Loucy (cell line): ENCODE results near the gene SP110.
"Not testable (repeated sequence)": the region's sequence is repeated elsewhere in the genome, so short reads cannot be mapped to it uniquely, and the experiment has no call there.

Experiments
- H2AFZ ChIP-seq: fragments of 200-600 bp; sonication (generic); 2 replicates; pipeline ENCODE4 v1.6.0; 2016; ENCODE audit warnings: antibody characterized with exemption, mild to moderate bottlenecking, low read length, moderate library complexity
- H3F3A ChIP-seq: fragments of 200-600 bp; 2 replicates; pipeline ENCODE4 v1.6.0; 2016; ENCODE audit warnings: antibody characterized with exemption, low read depth, mild to moderate bottlenecking
- H3K27me3 ChIP-seq: fragments of 200-600 bp; sonication (generic); 2 replicates; pipeline ENCODE4 v1.6.1; 2014; ENCODE audit warnings: low read length, mild to moderate bottlenecking; ENCODE audit not compliant: insufficient read depth, poor library complexity, severe bottlenecking
- H3K36me3 ChIP-seq: fragments of 200-600 bp; sonication (generic); 2 replicates; pipeline ENCODE4 v1.6.1; 2016; ENCODE audit warnings: low read length; ENCODE audit not compliant: insufficient read depth
- H3K4me1 ChIP-seq: fragments of 200-600 bp; sonication (generic); 2 replicates; pipeline ENCODE4 v1.5.1; 2014; ENCODE audit warnings: low read length, mild to moderate bottlenecking; ENCODE audit not compliant: insufficient read depth, poor library complexity, severe bottlenecking
- H3K4me2 ChIP-seq: fragments of 200-600 bp; sonication (generic); 2 replicates; pipeline ENCODE4 v1.6.0; 2014; ENCODE audit warnings: antibody characterized with exemption, low read length, low read depth, mild to moderate bottlenecking; ENCODE audit not compliant: poor library complexity, severe bottlenecking
- H3K4me3 ChIP-seq: fragments of 200-600 bp; sonication (generic); 2 replicates; pipeline ENCODE4 v1.5.1; 2014; ENCODE audit warnings: low read length, mild to moderate bottlenecking, mixed read lengths; ENCODE audit not compliant: poor library complexity, severe bottlenecking
- H3K79me2 ChIP-seq: fragments of 200-600 bp; sonication (generic); 2 replicates; pipeline ENCODE4 v1.6.1; 2014; ENCODE audit warnings: low read length; ENCODE audit not compliant: insufficient read depth
- H3K9ac ChIP-seq: fragments of 200-600 bp; sonication (generic); 2 replicates; pipeline ENCODE4 v1.6.0; 2014; ENCODE audit warnings: mild to moderate bottlenecking, low read depth, low read length, moderate library complexity; ENCODE audit not compliant: poor library complexity, severe bottlenecking
- H3K9me2 ChIP-seq: fragments of 200-600 bp; sonication (generic); replicated peaks from 2 replicates; pipeline ENCODE4 v1.6.1; 2016; ENCODE audit warnings: low read depth, low read length, mixed read lengths
- H3K9me3 ChIP-seq: fragments of 200-600 bp; sonication (generic); 2 replicates; pipeline ENCODE4 v1.6.1; 2014; ENCODE audit warnings: mild to moderate bottlenecking, antibody characterized with exemption, low read length, low read depth; ENCODE audit not compliant: insufficient read depth
- H4K20me1 ChIP-seq: fragments of 200-600 bp; sonication (generic); 2 replicates; pipeline ENCODE4 v1.6.0; 2014; ENCODE audit warnings: antibody characterized with exemption, low read length, mild to moderate bottlenecking; ENCODE audit not compliant: insufficient read depth, poor library complexity, severe bottlenecking
- CTCF ChIP-seq: fragments of 200-600 bp; sonication (generic); conservative IDR thresholded peaks from 2 replicates; pipeline ENCODE4 v1.5.1; 2014; ENCODE audit warnings: mild to moderate bottlenecking, antibody characterized with exemption, low read length
- EZH2phosphoT487 ChIP-seq: fragments of 200-600 bp; IDR thresholded peaks from 2 replicates; pipeline ENCODE4 v1.6.1; 2018; ENCODE audit warnings: antibody characterized with exemption, mild to moderate bottlenecking, moderate library complexity, borderline replicate concordance

Gene SP110

GRCh38 chr2:230226051-230226551 is 6.3 kb upstream of the SP110 start:
- H3K79me2 ChIP-seq, result no peaks in the 10 kb centered on the region
- no peak for TF ChIP-seq EZH2phosphoT487
- no peak for TF ChIP-seq CTCF
- H3K36me3 ChIP-seq, result no peaks in the 10 kb centered on the region
- H3K27me3 ChIP-seq, result no peaks in the 10 kb centered on the region
- H3K4me1 ChIP-seq, result no peaks in the 10 kb centered on the region
- H3K4me2 ChIP-seq, result no peak overlapping the region
- H3K4me3 ChIP-seq, result no peak overlapping the region
- no peaks in the 10 kb centered on the region for H3K9me2 ChIP-seq
- no peak overlapping the region for H3K9ac ChIP-seq
- no peaks in the 10 kb centered on the region for H3F3A ChIP-seq
- H3K9me3 ChIP-seq, result peaks cover 13% of the 10 kb centered on the region
- no peak overlapping the region for H2AFZ ChIP-seq
- H4K20me1 ChIP-seq, result no peaks in the 10 kb centered on the region

GRCh38 chr2:230225486-230225885 is 5.7 kb upstream of the SP110 start, which contains the start of gene SP140:
Gene SP140, plus strand, starts transcription at chr2:230225736. Its CDS starts 109 bp downstream, at chr2:230225845.
- Histone ChIP-seq H3K9me2 (no peaks in the 10 kb centered on the region), H3K9me3 (peaks cover 7% of the 10 kb centered on the region), H4K20me1 (no peaks in the 10 kb centered on the region), H3K4me2 (no peak within 1 kb of the TSS), H3K27me3 (no peaks in the 10 kb centered on the region), H3K4me1 (peaks cover under 1% of the 10 kb centered on the region), H3K4me3 (no peak within 1 kb of the TSS), H3K79me2 (no peaks in the 10 kb centered on the region; the same call in 1 of the 2 replicates), H3K9ac (no peak within 1 kb of the TSS), H3K36me3 (no peaks in the 10 kb centered on the region), H2AFZ (peak within 1 kb of the TSS; percentile 5; the same call in 1 of the 2 replicates), H3F3A (no peaks in the 10 kb centered on the region)
- TF ChIP-seq EZH2phosphoT487 (no peak), CTCF (no peak)

- H3K4me2 ChIP-seq, result no peak overlapping the region
- no peaks in the 10 kb centered on the region for H4K20me1 ChIP-seq
- H3K4me1 ChIP-seq, result peaks cover 7% of the 10 kb centered on the region
- H3K9ac ChIP-seq, result no peak overlapping the region
- no peaks in the 10 kb centered on the region for H3K9me3 ChIP-seq
- TF ChIP-seq CTCF (no peak), EZH2phosphoT487 (no peak)
- no peaks in the 10 kb centered on the region; the same call in 1 of the 2 replicates for H3K79me2 ChIP-seq
- H3K9me2 ChIP-seq, result no peaks in the 10 kb centered on the region
- no peak overlapping the region for H2AFZ ChIP-seq
- no peaks in the 10 kb centered on the region for H3F3A ChIP-seq
- no peaks in the 10 kb centered on the region for H3K36me3 ChIP-seq
- H3K4me3 ChIP-seq, result no peak overlapping the region
- no peaks in the 10 kb centered on the region for H3K27me3 ChIP-seq
These were observed 4.7 kb upstream of the SP110 start for GRCh38 chr2:230224458-230224857.

- H2AFZ ChIP-seq, H3K9me2 ChIP-seq, H3F3A ChIP-seq, H3K9ac ChIP-seq, H3K4me2 ChIP-seq, H3K36me3 ChIP-seq, H4K20me1 ChIP-seq, H3K27me3 ChIP-seq, H3K4me3 ChIP-seq, H3K9me3 ChIP-seq: not testable (repeated sequence)
- peaks cover 21% of the 10 kb centered on the region for H3K4me1 ChIP-seq
- H3K79me2 ChIP-seq, result peaks cover 13% of the 10 kb centered on the region; the same call in 1 of the 2 replicates
These were observed 3.0 kb upstream of the SP110 start for GRCh38 chr2:230222829-230223228.
